ENCODE data around the gene KPNA1. TPM values are rescaled to one million over a fixed set of nuclear protein-coding genes. Genes with fewer than 3 reads are reported as not detected.

KPNA1 gene
- total RNA-seq, 2 donors from 2014 or later = 20.2 to 28.7 TPM

DNA sequence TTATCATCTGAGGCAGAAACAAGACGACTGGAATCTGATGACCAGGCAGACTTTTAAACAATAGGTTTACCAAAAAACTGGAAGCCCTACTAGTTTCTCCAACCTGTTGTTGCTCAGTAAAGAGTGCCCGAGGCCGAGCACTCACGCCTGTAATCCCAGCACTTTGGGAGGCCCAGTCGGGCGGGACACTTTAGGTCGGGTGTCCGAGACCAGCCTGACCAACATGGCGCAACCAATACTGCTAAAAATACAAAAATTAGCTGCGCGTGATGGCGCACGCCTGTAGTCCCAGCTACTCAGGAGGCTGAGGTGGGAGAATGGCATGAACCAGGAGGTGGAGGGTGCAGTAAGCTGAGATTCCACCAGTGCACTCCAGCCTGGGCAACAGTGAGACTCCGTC is 97.8 kb downstream of the KPNA1 start:
- intact Hi-C loops (cut with DNase I) = no loop called here
- DNase-seq = peak; percentile 20 to 33 (median 26)
- Histone ChIP-seq H3K27ac (peak overlapping the region; percentile 82 to 93 (median 91)), H3K4me3 (peak overlapping the region; percentile 24 to 36), H3K9me3 (no peaks in the 10 kb centered on the region), H3K4me1 (peaks cover 48% of the 10 kb centered on the region), H3K36me3 (replicated peaks in 1 of 2; ENCODE audit: insufficient read depth in 1 of 2, low read depth in 2 of 2) (no peaks in the 10 kb centered on the region), H3K27me3 (no peaks in the 10 kb centered on the region)
- peak in 1 of 3 donors; percentile 3 for TF ChIP-seq POLR2A (IDR thresholded peaks at IDR 0.05)
- TF ChIP-seq, protein P1, sequence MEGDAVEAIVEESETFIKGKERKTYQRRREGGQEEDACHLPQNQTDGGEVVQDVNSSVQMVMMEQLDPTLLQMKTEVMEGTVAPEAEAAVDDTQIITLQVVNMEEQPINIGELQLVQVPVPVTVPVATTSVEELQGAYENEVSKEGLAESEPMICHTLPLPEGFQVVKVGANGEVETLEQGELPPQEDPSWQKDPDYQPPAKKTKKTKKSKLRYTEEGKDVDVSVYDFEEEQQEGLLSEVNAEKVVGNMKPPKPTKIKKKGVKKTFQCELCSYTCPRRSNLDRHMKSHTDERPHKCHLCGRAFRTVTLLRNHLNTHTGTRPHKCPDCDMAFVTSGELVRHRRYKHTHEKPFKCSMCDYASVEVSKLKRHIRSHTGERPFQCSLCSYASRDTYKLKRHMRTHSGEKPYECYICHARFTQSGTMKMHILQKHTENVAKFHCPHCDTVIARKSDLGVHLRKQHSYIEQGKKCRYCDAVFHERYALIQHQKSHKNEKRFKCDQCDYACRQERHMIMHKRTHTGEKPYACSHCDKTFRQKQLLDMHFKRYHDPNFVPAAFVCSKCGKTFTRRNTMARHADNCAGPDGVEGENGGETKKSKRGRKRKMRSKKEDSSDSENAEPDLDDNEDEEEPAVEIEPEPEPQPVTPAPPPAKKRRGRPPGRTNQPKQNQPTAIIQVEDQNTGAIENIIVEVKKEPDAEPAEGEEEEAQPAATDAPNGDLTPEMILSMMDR (IDR thresholded peaks at IDR 0.05) = peak in 2 of 7 experiments; percentile 0 to 11
- WGBS, 2 donors = 22 to 27% methylated on average over 14 of the region's 14 CpGs
- no peak for ATAC-seq

GRCh38 chr3:122415762-122416654 is 98.7 kb downstream of the KPNA1 start, which contains the start of gene WDR5B:
Gene WDR5B (minus strand): TSS chr3:122416062. CDS start chr3:122415528, 534 bp downstream.
- TF ChIP-seq, protein P1 (IDR thresholded peaks at IDR 0.05) = peak in 4 of 7 experiments; percentile 17 to 23 (median 19)
- peak; percentile 81 to 95 (median 94) for TF ChIP-seq POLR2A (IDR thresholded peaks at IDR 0.05)
- intact Hi-C loops (cut with DNase I) = no loop called here
- 0% methylated on average over 38 to 48 of the region's 48 CpGs for WGBS, 2 donors
- peak; percentile 99 for DNase-seq
- Histone ChIP-seq H3K4me3 (peak within 1 kb of the TSS; percentile 24 to 36), H3K27ac (peak within 1 kb of the TSS; percentile 82 to 93 (median 91)), H3K36me3 (replicated peaks in 1 of 2; ENCODE audit: insufficient read depth in 1 of 2, low read depth in 2 of 2) (no peaks in the 10 kb centered on the region), H3K27me3 (no peaks in the 10 kb centered on the region), H3K4me1 (peaks cover 55% of the 10 kb centered on the region), H3K9me3 (no peaks in the 10 kb centered on the region)
- peak; percentile 93 for ATAC-seq

DNA sequence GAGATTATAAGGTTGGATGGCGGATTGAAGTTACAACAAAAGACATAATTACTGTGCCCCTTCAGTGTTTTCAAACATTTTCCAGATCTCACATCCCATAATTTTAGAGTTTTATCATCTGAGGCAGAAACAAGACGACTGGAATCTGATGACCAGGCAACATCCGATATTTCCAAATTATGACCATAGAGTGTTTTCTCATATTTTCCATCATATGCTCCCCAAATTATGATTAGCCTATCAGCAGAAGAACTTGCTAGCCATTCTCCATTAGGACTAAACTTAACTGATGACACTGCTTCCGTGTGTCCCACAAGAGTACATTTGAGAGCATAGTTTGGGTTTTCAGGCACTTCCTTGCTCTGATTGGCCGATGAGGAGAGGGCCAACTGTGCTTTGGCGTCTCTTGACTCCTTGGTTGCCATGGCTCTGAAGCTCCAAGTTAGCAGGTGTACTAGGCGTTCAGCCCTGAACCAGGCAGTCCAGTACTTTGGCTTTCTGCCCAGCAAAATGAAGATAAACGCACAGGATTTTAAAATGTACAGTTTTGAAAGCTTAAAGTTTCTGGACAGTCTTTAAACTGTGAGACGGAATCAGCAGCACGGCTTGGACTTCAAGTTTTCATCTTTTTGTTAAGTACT is 99.5 kb downstream of the KPNA1 start:
- Histone ChIP-seq H3K27me3 (no peaks in the 10 kb centered on the region), H3K4me1 (peaks cover 55% of the 10 kb centered on the region), H3K36me3 (replicated peaks in 1 of 2; ENCODE audit: insufficient read depth in 1 of 2, low read depth in 2 of 2) (no peaks in the 10 kb centered on the region), H3K9me3 (no peaks in the 10 kb centered on the region), H3K4me3 (peak overlapping the region; percentile 24 to 36), H3K27ac (peak overlapping the region; percentile 82 to 93 (median 91))
- 10 to 17% methylated on average over 10 of the region's 10 CpGs for WGBS, 2 donors
- intact Hi-C loops (cut with DNase I) = no loop called here
- TF ChIP-seq, protein P1 (IDR thresholded peaks at IDR 0.05) = no peak
- TF ChIP-seq POLR2A (IDR thresholded peaks at IDR 0.05) = no peak
- peak; percentile 69 for ATAC-seq
- peak; percentile 67 to 87 (median 76) for DNase-seq

DNA sequence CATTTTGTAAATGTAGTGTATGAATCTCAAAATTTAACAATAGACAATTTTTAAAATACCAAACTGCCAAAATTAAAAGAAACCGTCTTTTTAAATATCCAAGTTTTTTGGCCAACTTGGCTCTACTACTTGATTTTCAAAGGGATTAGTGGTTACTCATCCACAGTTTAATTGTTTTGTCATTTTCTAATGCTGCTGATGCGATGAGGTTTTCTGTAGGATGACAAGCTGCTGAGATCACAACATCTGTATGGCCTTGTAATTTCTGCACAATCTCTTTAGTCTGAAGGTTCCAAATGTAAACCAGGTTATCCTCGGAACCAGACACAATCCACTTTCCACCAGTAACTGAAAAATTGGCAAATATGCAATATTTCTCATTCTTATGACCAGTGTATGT is 100.3 kb downstream of the KPNA1 start:
- no peaks in the 10 kb centered on the region for H3K36me3 ChIP-seq (replicated peaks in 1 of 2; ENCODE audit: insufficient read depth in 1 of 2, low read depth in 2 of 2)
- DNase-seq = no peak
- TF ChIP-seq, protein P1 (IDR thresholded peaks at IDR 0.05) = no peak
- TF ChIP-seq POLR2A (IDR thresholded peaks at IDR 0.05) = no peak
- H3K9me3 ChIP-seq = no peaks in the 10 kb centered on the region
- 49 to 61% methylated on average over 3 of the region's 3 CpGs for WGBS, 2 donors
- no peak overlapping the region for H3K4me3 ChIP-seq
- peak overlapping the region in 3 of 4 donors; percentile 82 to 91 (median 91) for H3K27ac ChIP-seq
- peaks cover 55% of the 10 kb centered on the region for H3K4me1 ChIP-seq
- no peak for ATAC-seq
- H3K27me3 ChIP-seq = no peaks in the 10 kb centered on the region
- intact Hi-C loops (cut with DNase I) = no loop called here
